H9 (cell line): ENCODE measurements around the gene HES1. TPM values are rescaled to one million over a fixed set of nuclear protein-coding genes. Genes with fewer than 3 reads are reported as not detected.

Source experiments
- DNase-seq: peaks from one replicate; pipeline ENCODE4 v3.0.0-alpha.2; 2017
- H2AFZ ChIP-seq: one replicate; pipeline ENCODE4 v1.6.1; 2013; ENCODE audit warnings: mild to moderate bottlenecking, low read length, control low read depth, moderate library complexity
- H2AK5ac ChIP-seq: 2 replicates; pipeline ENCODE4 v1.6.1; 2013; ENCODE audit warnings: low read length, control low read depth, mixed read lengths; ENCODE audit not compliant: insufficient read length
- H2BK120ac ChIP-seq: one replicate; pipeline ENCODE4 v1.6.1; 2013; ENCODE audit warnings: low read depth, mild to moderate bottlenecking, low read length, control low read depth, inconsistent platforms; ENCODE audit not compliant: poor library complexity, severe bottlenecking
- H2BK12ac ChIP-seq: 2 replicates; pipeline ENCODE4 v1.6.1; 2013; ENCODE audit warnings: low read length, control low read depth, mixed read lengths, low read depth; ENCODE audit not compliant: insufficient read length
- H2BK15ac ChIP-seq: 2 replicates; pipeline ENCODE4 v1.6.1; 2013; ENCODE audit warnings: low read depth, low read length, control low read depth
- H2BK20ac ChIP-seq: one replicate; pipeline ENCODE4 v1.6.1; 2013; ENCODE audit warnings: low read depth, mild to moderate bottlenecking, low read length, control low read depth, inconsistent platforms; ENCODE audit not compliant: poor library complexity, severe bottlenecking
- H2BK5ac ChIP-seq: 2 replicates; pipeline ENCODE4 v1.6.1; 2013; ENCODE audit warnings: low read length, control low read depth, mixed read lengths; ENCODE audit not compliant: insufficient read length
- H3K14ac ChIP-seq: 2 replicates; pipeline ENCODE4 v1.6.1; 2013; ENCODE audit warnings: low read length, control low read depth; ENCODE audit not compliant: insufficient read depth
- H3K18ac ChIP-seq: 2 replicates; pipeline ENCODE4 v1.6.1; 2013; ENCODE audit warnings: low read depth, mild to moderate bottlenecking, mixed read lengths, low read length, control low read depth; ENCODE audit not compliant: insufficient read length
- H3K23ac ChIP-seq: 2 replicates; pipeline ENCODE4 v1.6.1; 2013; ENCODE audit warnings: low read length, control low read depth, mixed read lengths, low read depth; ENCODE audit not compliant: insufficient read length
- H3K23me2 ChIP-seq: 2 replicates; pipeline ENCODE4 v1.6.1; 2013; ENCODE audit warnings: low read depth, mild to moderate bottlenecking, mixed read lengths, low read length, control low read depth; ENCODE audit not compliant: insufficient read length, poor library complexity, severe bottlenecking
- H3K27ac ChIP-seq: 2 replicates; pipeline ENCODE4 v1.5.1; 2013; ENCODE audit warnings: low read length, control low read depth, mixed read lengths, low read depth; ENCODE audit not compliant: insufficient read length
- H3K27me3 ChIP-seq: 2 replicates; pipeline ENCODE4 v1.6.1; 2013; ENCODE audit warnings: low read length, control low read depth, inconsistent platforms; ENCODE audit not compliant: insufficient read depth
- H3K4ac ChIP-seq: 2 replicates; pipeline ENCODE4 v1.6.1; 2013; ENCODE audit warnings: low read depth, mild to moderate bottlenecking, control low read depth, inconsistent platforms, low read length, moderate library complexity
- H3K4me1 ChIP-seq: 2 replicates; pipeline ENCODE4 v1.6.1; 2013; ENCODE audit warnings: low read length, control low read depth, inconsistent platforms; ENCODE audit not compliant: insufficient read depth
- H3K4me2 ChIP-seq: 2 replicates; pipeline ENCODE4 v1.6.1; 2013; ENCODE audit warnings: low read length, control low read depth, mixed read lengths; ENCODE audit not compliant: insufficient read length, insufficient read depth
- H3K56ac ChIP-seq: 2 replicates; pipeline ENCODE4 v1.6.1; 2013; ENCODE audit warnings: low read depth, mild to moderate bottlenecking, mixed read lengths, low read length, control low read depth; ENCODE audit not compliant: insufficient read length
- H3K79me1 ChIP-seq: 2 replicates; pipeline ENCODE4 v1.6.1; 2013; ENCODE audit warnings: low read depth, mild to moderate bottlenecking, moderate library complexity, low read length, control low read depth, inconsistent platforms; ENCODE audit not compliant: insufficient read depth, poor library complexity, severe bottlenecking
- H3K79me2 ChIP-seq: 2 replicates; pipeline ENCODE4 v1.6.1; 2013; ENCODE audit warnings: low read length, control low read depth, inconsistent platforms; ENCODE audit not compliant: insufficient read depth
- H3K9ac ChIP-seq: 2 replicates; pipeline ENCODE4 v1.6.1; 2013; ENCODE audit warnings: low read length, control low read depth, mixed read lengths; ENCODE audit not compliant: insufficient read length; ENCODE audit errors: extremely low read depth
- H3K9me3 ChIP-seq: one replicate; pipeline ENCODE4 v1.6.1; 2013; ENCODE audit warnings: low read depth, low read length, inconsistent platforms; ENCODE audit not compliant: control insufficient read depth
- H3T11ph ChIP-seq: one replicate; pipeline ENCODE4 v1.6.1; 2013; ENCODE audit warnings: mild to moderate bottlenecking, low read length, control low read depth, inconsistent platforms
- H4K20me1 ChIP-seq: one replicate; pipeline ENCODE4 v1.6.1; 2013; ENCODE audit not compliant: control insufficient read depth, insufficient read length, insufficient read depth
- H4K5ac ChIP-seq: 2 replicates; pipeline ENCODE4 v1.6.1; 2013; ENCODE audit warnings: low read depth, mild to moderate bottlenecking, mixed read lengths, low read length, control low read depth; ENCODE audit not compliant: insufficient read length
- H4K8ac ChIP-seq: replicated peaks from 2 replicates; pipeline ENCODE4 v1.6.1; 2013; ENCODE audit warnings: low read length, control low read depth, mixed read lengths, low read depth; ENCODE audit not compliant: insufficient read length
- H4K91ac ChIP-seq: 2 replicates; pipeline ENCODE4 v1.6.1; 2013; ENCODE audit warnings: low read depth, mild to moderate bottlenecking, moderate library complexity, mixed read lengths, low read length, control low read depth; ENCODE audit not compliant: insufficient read length
- H3K27ac Mint-ChIP-seq, 3 experiments: 2 replicates in 2 of 3; 3 replicates in 1 of 3; pipeline ENCODE4 v1.8.0; 2020 to 2021; ENCODE audit warnings: mixed read lengths in 3 of 3, mild to moderate bottlenecking in 1 of 3, moderate library complexity in 1 of 3
- H3K27me3 Mint-ChIP-seq: 2 replicates; pipeline ENCODE4 v1.8.0; 2021; ENCODE audit warnings: low read depth, mild to moderate bottlenecking, moderate library complexity, mixed read lengths
- H3K36me3 Mint-ChIP-seq, 3 experiments: 2 replicates in 2 of 3; 3 replicates in 1 of 3; pipeline ENCODE4 v1.8.0; 2020 to 2021; ENCODE audit warnings: low read depth in 3 of 3, mixed read lengths in 3 of 3; ENCODE audit not compliant: insufficient read depth in 1 of 3
- H3K4me1 Mint-ChIP-seq, 2 experiments: 2 replicates each; pipeline ENCODE4 v1.8.0; 2020; ENCODE audit warnings: mixed read lengths in 2 of 2
- H3K4me3 Mint-ChIP-seq, 2 experiments: 2 replicates in 1 of 2; 3 replicates in 1 of 2; pipeline ENCODE4 v1.8.0; 2020 to 2021; ENCODE audit warnings: mild to moderate bottlenecking in 2 of 2, mixed read lengths in 2 of 2, moderate library complexity in 1 of 2
- H3K9me3 Mint-ChIP-seq, 2 experiments: 2 replicates in 1 of 2; 3 replicates in 1 of 2; pipeline ENCODE4 v1.8.0; 2020; ENCODE audit warnings: mild to moderate bottlenecking in 2 of 2, mixed read lengths in 2 of 2, moderate library complexity in 1 of 2
- WGBS: extraction: QIAGEN DNeasy Blood & Tissue Kit; methylation state at CpG from one replicate; pipeline ENCODE4 v1.1.7; 2013; ENCODE audit warnings: missing lambda C conversion rate, low lambda C conversion rate, mixed read lengths; ENCODE audit not compliant: insufficient read length; ENCODE audit errors: extremely low coverage; 5-methylcytosine and 5-hydroxymethylcytosine counted together
- total RNA-seq: library from RNA; stranded (reverse); gene quantifications from 2 replicates; pipeline ENCODE4 v1.2.1, GENCODE V29; 2021
- TF ChIP-seq, protein P1 (sequence below): fragments of 200-600 bp; sonication (generic); conservative IDR thresholded peaks from 3 replicates; pipeline ENCODE4 v1.8.0; 2021; ENCODE audit warnings: antibody characterized with exemption, mild to moderate bottlenecking

HES1 gene
- total RNA-seq, 1 experiment from 2014 or later = 23.2 TPM

- Histone ChIP-seq H3K23me2 (no peaks in the 10 kb centered on the region), H3K18ac (no peak overlapping the region), H3K9me3 (no peaks in the 10 kb centered on the region), H3K79me2 (no peaks in the 10 kb centered on the region), H3K23ac (no peak overlapping the region), H4K91ac (no peak overlapping the region), H3K14ac (no peak overlapping the region), H3K4me1 (peaks cover 2% of the 10 kb centered on the region; the same call in 1 of the 2 replicates), H3K4me2 (no peak overlapping the region), H2AFZ (no peak overlapping the region), H4K20me1 (no peaks in the 10 kb centered on the region), H2AK5ac (no peak overlapping the region), H3K9ac (no peak overlapping the region), H3K27ac (no peak overlapping the region), H3K79me1 (no peaks in the 10 kb centered on the region), H2BK12ac (no peak overlapping the region), H3K56ac (no peak overlapping the region), H3K27me3 (no peaks in the 10 kb centered on the region), H4K5ac (no peak overlapping the region), H2BK120ac (no peak overlapping the region), H2BK5ac (no peak overlapping the region), H4K8ac (no peak overlapping the region), H3T11ph (no peak overlapping the region), H2BK20ac (no peak overlapping the region), H2BK15ac (no peak overlapping the region), H3K4ac (no peak overlapping the region)
- TF ChIP-seq, protein P1, sequence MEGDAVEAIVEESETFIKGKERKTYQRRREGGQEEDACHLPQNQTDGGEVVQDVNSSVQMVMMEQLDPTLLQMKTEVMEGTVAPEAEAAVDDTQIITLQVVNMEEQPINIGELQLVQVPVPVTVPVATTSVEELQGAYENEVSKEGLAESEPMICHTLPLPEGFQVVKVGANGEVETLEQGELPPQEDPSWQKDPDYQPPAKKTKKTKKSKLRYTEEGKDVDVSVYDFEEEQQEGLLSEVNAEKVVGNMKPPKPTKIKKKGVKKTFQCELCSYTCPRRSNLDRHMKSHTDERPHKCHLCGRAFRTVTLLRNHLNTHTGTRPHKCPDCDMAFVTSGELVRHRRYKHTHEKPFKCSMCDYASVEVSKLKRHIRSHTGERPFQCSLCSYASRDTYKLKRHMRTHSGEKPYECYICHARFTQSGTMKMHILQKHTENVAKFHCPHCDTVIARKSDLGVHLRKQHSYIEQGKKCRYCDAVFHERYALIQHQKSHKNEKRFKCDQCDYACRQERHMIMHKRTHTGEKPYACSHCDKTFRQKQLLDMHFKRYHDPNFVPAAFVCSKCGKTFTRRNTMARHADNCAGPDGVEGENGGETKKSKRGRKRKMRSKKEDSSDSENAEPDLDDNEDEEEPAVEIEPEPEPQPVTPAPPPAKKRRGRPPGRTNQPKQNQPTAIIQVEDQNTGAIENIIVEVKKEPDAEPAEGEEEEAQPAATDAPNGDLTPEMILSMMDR = no peak
- Mint-ChIP-seq H3K4me3 (no peak overlapping the region), H3K4me1 (peaks cover 8 to 23% of the 10 kb centered on the region in 2 experiments), H3K9me3 (no peaks in the 10 kb centered on the region), H3K36me3 (no peaks in the 10 kb centered on the region; a peak in 1 of 7 replicates), H3K27me3 (peaks cover 32% of the 10 kb centered on the region), H3K27ac (no peak overlapping the region)
- no peak for DNase-seq
- no CpG with 5 or more reads among the region's 12 CpGs for WGBS
Observed at GRCh38 chr3:194117104-194117845, 18.7 kb upstream of the HES1 start.
